Tibial nerve (tissue), 4 donors: ENCODE results near the gene ANXA11.

Source experiments
- CTCF ChIP-seq, 5 experiments: fragments of 200-600 bp in 3 of 5; fragments of 450-650 bp in 2 of 5; sonication (generic) in 3 of 5; IDR thresholded peaks; one replicate each; pipeline ENCODE4 v1.5.1; 2016 to 2019; ENCODE audit warnings: antibody characterized with exemption in 5 of 5, mild to moderate bottlenecking in 3 of 5, moderate library complexity in 2 of 5
- EP300 ChIP-seq, 2 donors: sonication (generic); formaldehyde crosslinking; IDR thresholded peaks; one replicate each; pipeline ENCODE4 v1.6.1; 2017; ENCODE audit warnings: antibody characterized with exemption in 2 of 2, mild to moderate bottlenecking in 1 of 2
- POLR2A ChIP-seq, 2 donors: fragments of 450-650 bp; IDR thresholded peaks; one replicate each; pipeline ENCODE4 v1.6.1; 2017; ENCODE audit warnings: antibody characterized with exemption in 2 of 2, mild to moderate bottlenecking in 2 of 2, moderate library complexity in 2 of 2

- TF ChIP-seq POLR2A (IDR thresholded peaks at IDR 0.05) (no peak), CTCF (IDR thresholded peaks at IDR 0.05) (no peak), EP300 (IDR thresholded peaks at IDR 0.05) (no peak)
Measured at GRCh38 chr10:80210259-80210658, 4.9 kb upstream of the ANXA11 start.
